AG04449 (cell line): ENCODE results near the gene CNTN2.

Source experiments
- CTCF ChIA-PET: fragments of 350-600 bp; formaldehyde crosslinking; extraction: SDS; loops from one replicate; lab custom pipeline; 2021; ENCODE audit warnings: antibody characterized with exemption; lab: Yijun Ruan, JAX
- POLR2A ChIA-PET: fragments of 400-600, 350-600 bp; formaldehyde crosslinking; extraction: SDS; loops from one replicate; lab custom pipeline; 2020; ENCODE audit warnings: antibody characterized with exemption, inconsistent platforms; lab: Yijun Ruan, JAX
- DNase-seq: peaks from one replicate; pipeline ENCODE4 v3.0.0-alpha.2; 2010; ENCODE audit warnings: low read depth, low spot score
- H3K4me3 ChIP-seq: 2 replicates; pipeline ENCODE4 v1.5.1; 2011; ENCODE audit warnings: low read depth, mild to moderate bottlenecking, control low read depth, low read length
- TF ChIP-seq, protein P1 (sequence below): IDR thresholded peaks from one replicate; pipeline ENCODE4 v1.5.1; 2011; ENCODE audit warnings: mild to moderate bottlenecking, moderate library complexity, low read length, control low read depth, inconsistent platforms; ENCODE audit not compliant: insufficient read depth; ENCODE audit errors: missing control alignments

The CNTN2 gene

DNA sequence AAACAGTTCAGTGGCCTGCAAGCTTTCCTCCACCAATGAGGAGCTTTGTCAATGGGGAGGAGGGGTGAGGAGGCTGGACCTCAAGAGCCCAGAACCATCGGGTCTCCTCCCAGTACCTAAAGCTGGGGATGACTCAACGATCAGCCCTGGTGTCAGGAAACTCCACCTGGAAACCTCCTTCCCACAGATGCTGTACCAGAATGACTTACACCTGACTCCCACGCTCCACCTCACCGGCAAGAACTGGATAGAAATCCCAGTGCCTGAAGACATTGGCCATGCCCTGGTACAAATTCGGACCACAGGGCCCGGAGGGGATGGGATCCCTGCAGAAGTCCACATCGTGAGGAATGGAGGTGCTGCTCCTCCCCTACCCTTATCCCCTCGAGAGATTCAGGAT is 29.9 kb downstream of the CNTN2 start:
- DNase-seq, result no peak
- POLR2A ChIA-PET, result no interaction called here
- no peak overlapping the region for H3K4me3 ChIP-seq
- CTCF ChIA-PET, result interaction anchor here (1.3 to 4.9 kb wide), 3 partner anchors 11 to 183 kb away, joined by 3 to 51 read pairs (median 4); no protein-coding TSS in a partner anchor
- TF ChIP-seq, protein P1, sequence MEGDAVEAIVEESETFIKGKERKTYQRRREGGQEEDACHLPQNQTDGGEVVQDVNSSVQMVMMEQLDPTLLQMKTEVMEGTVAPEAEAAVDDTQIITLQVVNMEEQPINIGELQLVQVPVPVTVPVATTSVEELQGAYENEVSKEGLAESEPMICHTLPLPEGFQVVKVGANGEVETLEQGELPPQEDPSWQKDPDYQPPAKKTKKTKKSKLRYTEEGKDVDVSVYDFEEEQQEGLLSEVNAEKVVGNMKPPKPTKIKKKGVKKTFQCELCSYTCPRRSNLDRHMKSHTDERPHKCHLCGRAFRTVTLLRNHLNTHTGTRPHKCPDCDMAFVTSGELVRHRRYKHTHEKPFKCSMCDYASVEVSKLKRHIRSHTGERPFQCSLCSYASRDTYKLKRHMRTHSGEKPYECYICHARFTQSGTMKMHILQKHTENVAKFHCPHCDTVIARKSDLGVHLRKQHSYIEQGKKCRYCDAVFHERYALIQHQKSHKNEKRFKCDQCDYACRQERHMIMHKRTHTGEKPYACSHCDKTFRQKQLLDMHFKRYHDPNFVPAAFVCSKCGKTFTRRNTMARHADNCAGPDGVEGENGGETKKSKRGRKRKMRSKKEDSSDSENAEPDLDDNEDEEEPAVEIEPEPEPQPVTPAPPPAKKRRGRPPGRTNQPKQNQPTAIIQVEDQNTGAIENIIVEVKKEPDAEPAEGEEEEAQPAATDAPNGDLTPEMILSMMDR, result no peak

DNA sequence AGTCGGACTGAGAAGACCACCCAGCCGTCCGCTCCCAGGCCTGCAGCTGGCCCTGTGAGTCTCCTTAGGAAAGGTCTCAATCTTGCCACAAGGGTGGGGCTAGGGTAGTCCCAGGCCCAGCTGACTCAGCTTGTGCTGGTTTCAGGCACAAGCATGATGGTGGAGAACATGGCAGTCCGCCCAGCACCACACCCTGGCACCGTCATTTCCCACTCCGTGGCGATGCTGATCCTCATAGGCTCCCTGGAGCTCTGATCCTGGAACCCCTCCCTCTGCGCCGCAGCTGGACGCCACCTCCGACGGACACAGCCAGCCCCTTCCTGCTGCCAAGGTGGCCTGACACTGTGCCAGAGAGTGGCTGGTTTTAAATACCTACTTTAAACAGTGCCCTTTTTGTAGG is 30.5 kb downstream of the CNTN2 start:
- no peak overlapping the region for H3K4me3 ChIP-seq
- ChIA-PET CTCF (interaction anchor here (0.6 to 4.9 kb wide), 4 partner anchors 11 to 267 kb away, joined by 3 to 51 read pairs (median 10); no protein-coding TSS in a partner anchor), POLR2A (no interaction called here)
- DNase-seq, result no peak
- TF ChIP-seq, protein P1, result no peak

DNA sequence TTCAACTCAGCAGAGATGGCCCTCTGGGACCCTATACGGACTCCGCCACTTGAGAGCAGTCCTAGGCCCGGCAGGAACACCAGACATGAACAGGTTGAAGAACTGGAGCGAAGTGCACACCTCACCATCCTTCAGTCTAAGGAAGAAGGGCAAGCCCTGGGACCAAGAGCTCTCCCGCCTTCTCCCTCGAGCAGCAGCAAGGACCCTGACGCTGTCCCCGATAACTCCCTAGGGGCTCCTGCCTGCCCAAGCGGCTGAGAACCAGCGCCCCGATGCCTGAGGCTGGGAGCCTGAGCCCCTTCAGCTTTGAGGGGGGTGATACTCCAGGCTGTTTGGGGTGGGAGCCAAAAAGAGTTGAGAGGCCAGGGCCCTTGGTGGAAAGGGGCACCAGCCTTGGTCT is 31.1 kb downstream of the CNTN2 start:
- H3K4me3 ChIP-seq, result no peak overlapping the region
- TF ChIP-seq, protein P1, result no peak
- ChIA-PET CTCF (interaction anchor here (0.6 to 10.0 kb wide), 6 partner anchors 12 to 267 kb away, joined by 3 to 103 read pairs (median 16); no protein-coding TSS in a partner anchor), POLR2A (no interaction called here)
- no peak for DNase-seq

DNA sequence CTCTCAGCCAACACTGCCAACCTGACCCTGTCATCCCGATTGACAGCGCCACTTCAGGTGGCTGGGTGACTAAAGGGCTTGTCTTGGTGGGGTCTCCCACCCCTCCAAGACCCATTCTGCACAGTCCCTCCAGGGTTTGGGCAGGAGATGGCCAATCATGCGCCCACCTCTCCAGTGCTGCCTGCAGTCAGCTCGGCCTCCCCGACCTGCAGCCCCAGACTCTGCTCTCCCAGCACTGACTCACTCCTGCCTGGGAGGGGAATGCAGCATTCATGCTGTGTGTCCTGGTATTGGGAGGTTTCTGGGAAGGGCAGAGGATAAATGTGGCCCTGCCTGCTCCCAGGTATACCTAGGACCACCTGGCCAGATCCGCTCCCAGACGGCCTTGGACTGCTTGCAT is 31.5 kb downstream of the CNTN2 start:
- no peak overlapping the region for H3K4me3 ChIP-seq
- TF ChIP-seq, protein P1, result no peak
- ChIA-PET CTCF (interaction anchor here (0.6 to 10.0 kb wide), 7 partner anchors 11 to 268 kb away, joined by 3 to 103 read pairs (median 8); no protein-coding TSS in a partner anchor), POLR2A (no interaction called here)
- DNase-seq, result no peak

DNA sequence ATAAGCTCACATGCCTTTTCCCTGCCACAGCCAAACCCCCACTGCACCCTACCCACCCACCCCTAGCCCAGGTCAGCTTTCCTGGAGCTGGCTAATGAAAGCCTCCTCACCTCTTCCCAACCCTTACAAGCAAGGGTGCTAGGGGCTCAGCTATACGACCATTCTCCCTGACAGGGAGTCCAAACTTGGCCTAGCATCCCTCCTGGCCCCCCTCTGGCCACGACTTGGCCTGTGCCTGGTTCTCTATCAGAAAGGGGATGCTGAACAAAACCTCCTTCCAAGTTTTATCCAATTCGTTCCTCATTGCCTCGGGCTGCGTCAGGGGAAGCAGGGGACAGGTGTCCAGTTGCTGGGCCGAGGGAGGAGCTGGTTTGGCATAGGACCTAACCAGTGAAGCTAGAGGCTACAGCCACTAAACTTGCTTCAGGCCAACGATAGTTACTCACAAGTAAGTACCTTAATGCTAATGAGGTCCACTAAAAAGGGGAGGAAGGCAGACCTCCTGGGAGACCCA is 32.7 kb downstream of the CNTN2 start:
- POLR2A ChIA-PET, result no interaction called here
- CTCF ChIA-PET, result interaction anchor here (1.3 to 10.0 kb wide), 7 partner anchors 10 to 180 kb away, joined by 3 to 103 read pairs (median 8); no protein-coding TSS in a partner anchor
- DNase-seq, result no peak
- TF ChIP-seq, protein P1, result no peak
- no peak overlapping the region for H3K4me3 ChIP-seq

DNA sequence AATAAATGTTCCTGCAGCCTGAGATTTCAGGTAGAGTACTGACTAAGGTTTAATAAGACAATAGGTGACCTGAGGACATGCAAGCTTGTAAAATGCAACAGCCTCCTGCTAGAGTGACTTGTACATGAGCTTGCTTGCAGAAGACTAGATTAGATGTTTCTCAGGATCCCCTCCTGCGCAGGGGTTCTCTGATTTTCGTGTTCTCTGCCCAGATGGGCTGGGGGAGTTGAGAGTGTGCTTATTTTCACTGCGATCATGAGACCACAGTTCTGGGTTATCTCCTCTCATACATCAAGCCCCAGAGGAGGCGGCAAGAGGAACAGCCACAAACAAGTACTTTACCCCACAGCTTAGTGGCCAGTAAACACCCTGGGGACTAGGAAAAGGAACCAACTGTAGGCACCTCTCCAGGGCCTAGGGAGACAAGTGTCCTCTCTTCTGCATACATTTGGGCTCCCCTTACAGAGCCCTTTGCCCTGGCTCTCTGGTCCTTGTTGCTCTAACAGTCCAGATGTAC is 33.3 kb downstream of the CNTN2 start:
- DNase-seq, result no peak
- ChIA-PET POLR2A (no interaction called here), CTCF (interaction anchor here (1.3 to 10.0 kb wide), 6 partner anchors 9 to 180 kb away, joined by 3 to 103 read pairs (median 10); no protein-coding TSS in a partner anchor)
- TF ChIP-seq, protein P1, result no peak
- no peak overlapping the region for H3K4me3 ChIP-seq
